GM12891 (cell line): ENCODE data around the gene ACOT8.

Source experiments
- POLR2A ChIP-seq: IDR thresholded peaks from 2 replicates; pipeline ENCODE4 v1.6.1; 2011; ENCODE audit warnings: low read depth, low read length, control low read depth
- POLR2AphosphoS5 ChIP-seq: IDR thresholded peaks from 2 replicates; pipeline ENCODE4 v1.6.1; 2011; ENCODE audit warnings: low read depth, low read length, control low read depth
- POU2F2 ChIP-seq: IDR thresholded peaks from 2 replicates; pipeline ENCODE4 v1.6.1; 2011; ENCODE audit warnings: low read depth, mild to moderate bottlenecking, control low read depth, low read length, moderate library complexity
- TAF1 ChIP-seq: IDR thresholded peaks from 2 replicates; pipeline ENCODE4 v1.6.1; 2011; ENCODE audit warnings: low read depth, low read length, control low read depth

- TF ChIP-seq POU2F2 (peak; percentile 50; the same call in 1 of the 2 replicates), POLR2A (peak; percentile 91), POLR2AphosphoS5 (peak; percentile 95), TAF1 (peak; percentile 97)
Observed at GRCh38 chr20:45857114-45857881, at the start of gene ACOT8, which contains the start of gene ZSWIM3.
